ENCODE results near the gene UBE2S.

The UBE2S gene

GRCh38 chr19:55384131-55384919 lies 23.3 kb downstream of the UBE2S start, which contains the start of gene TMEM238:
Gene TMEM238 (minus strand): TSS chr19:55384292. CDS start chr19:55384259, 33 bp downstream.
- DNase-seq: peak; percentile 72

- peak; percentile 82 for DNase-seq
These were observed 24.1 kb downstream of the UBE2S start for GRCh38 chr19:55383279-55384130.

- DNase-seq: no peak
These were observed 25.0 kb downstream of the UBE2S start for GRCh38 chr19:55382522-55383054.

- no peak for DNase-seq
These were observed 25.6 kb downstream of the UBE2S start for GRCh38 chr19:55382013-55382412.

- no peak for DNase-seq
These were observed 28.4 kb downstream of the UBE2S start for GRCh38 chr19:55379174-55379573.

GRCh38 chr19:55377356-55378131 lies 30.0 kb downstream of the UBE2S start:
- DNase-seq: peak; percentile 52

- DNase-seq: peak; percentile 60
These were observed 31.2 kb downstream of the UBE2S start, which contains the start of gene TMEM190 for GRCh38 chr19:55376241-55376933. Gene TMEM190 (plus strand): TSS chr19:55376826. CDS start chr19:55376854, 28 bp downstream.

- DNase-seq: peak; percentile 51
These were observed 33.4 kb downstream of the UBE2S start for GRCh38 chr19:55373993-55374757.

GRCh38 chr19:55373306-55373992 lies 34.1 kb downstream of the UBE2S start:
- DNase-seq: no peak

- no peak for DNase-seq
These were observed 35.1 kb downstream of the UBE2S start for GRCh38 chr19:55372316-55373081.

- DNase-seq: no peak
These were observed 37.1 kb downstream of the UBE2S start, which contains the start of gene IL11 for GRCh38 chr19:55370305-55370988. Gene IL11 (minus strand): TSS chr19:55370463. CDS start chr19:55370310, 153 bp downstream.

- peak; percentile 68 for DNase-seq
These were observed 37.8 kb downstream of the UBE2S start for GRCh38 chr19:55369653-55370304.

GRCh38 chr19:55368701-55369563 lies 38.7 kb downstream of the UBE2S start:
- peak; percentile 70 for DNase-seq

- DNase-seq: no peak
These were observed 39.5 kb downstream of the UBE2S start for GRCh38 chr19:55368106-55368505.

- no peak for DNase-seq
These were observed 40.8 kb downstream of the UBE2S start for GRCh38 chr19:55366790-55367189.

GRCh38 chr19:55365964-55366363 lies 41.6 kb downstream of the UBE2S start:
- DNase-seq: no peak

- no peak for DNase-seq
These were observed 42.3 kb downstream of the UBE2S start for GRCh38 chr19:55365245-55365644.
